ENCODE measurements around the gene TUBA1C. TPM values are rescaled to one million over a fixed set of nuclear protein-coding genes. Genes with fewer than 3 reads are reported as not detected.

The TUBA1C gene
- total and polyA plus RNA-seq, 10 of the 15 experiments (the other 5 are each of a cell fraction or from before 2014, with no cell fraction given): 285 to 1,003 (median 441) TPM

DNA sequence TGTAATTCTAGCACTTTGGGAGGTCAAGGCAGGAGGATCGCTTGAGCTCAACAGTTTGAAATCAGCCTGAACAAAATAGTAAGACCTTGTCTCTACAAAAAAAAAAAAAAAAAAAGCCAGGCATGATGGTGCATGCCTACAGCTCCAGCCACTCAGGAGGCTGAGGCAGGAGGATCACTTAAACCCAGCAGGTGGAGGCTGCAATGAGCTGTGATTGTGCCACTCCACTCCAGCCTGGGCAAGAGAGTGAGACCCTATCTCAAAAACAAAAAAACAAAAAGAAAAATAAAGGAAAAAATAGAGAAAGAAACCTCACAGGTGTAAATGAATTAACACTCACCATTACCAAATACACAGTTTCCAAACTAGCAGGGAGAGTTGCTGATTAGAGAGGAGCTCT lies 41.8 kb upstream of the TUBA1C start:
- Histone ChIP-seq H3K79me2 (ENCODE audit: control insufficient read depth, insufficient read depth, low read length) (no peaks in the 10 kb centered on the region), H4K20me1 (ENCODE audit: control insufficient read depth, insufficient read depth) (no peaks in the 10 kb centered on the region), H3K27ac (ENCODE audit: control insufficient read depth, insufficient read depth) (no peak overlapping the region), H3K9ac (ENCODE audit: control insufficient read depth, insufficient read depth, low read length) (no peak overlapping the region), H3K4me1 (ENCODE audit: control insufficient read depth, insufficient read depth, low read length) (no peaks in the 10 kb centered on the region), H2AFZ (ENCODE audit: control insufficient read depth, low read depth, low read length) (no peak overlapping the region), H3K4me2 (ENCODE audit: control insufficient read depth, insufficient read depth) (no peak overlapping the region), H3K27me3 (replicated peaks in 1 of 2; ENCODE audit: control insufficient read depth in 2 of 2, insufficient read depth in 2 of 2, low read length in 1 of 2) (no peaks in the 10 kb centered on the region), H3K9me3 (replicated peaks; ENCODE audit: control insufficient read depth, insufficient read depth, low read length) (no peaks in the 10 kb centered on the region), H3K36me3 (ENCODE audit: control insufficient read depth in 2 of 2, insufficient read depth in 2 of 2, low read length in 1 of 2) (no peaks in the 10 kb centered on the region), H3K4me3 (no peak overlapping the region)
- FAIRE-seq (no peak), ATAC-seq (no peak), DNase-seq (ENCODE audit: low read depth, low spot score) (no peak)
- BruUV-seq (replicated peaks): no TSS peak
- ChIA-PET CTCF (interaction anchor here (0.8 to 2.1 kb wide), 7 partner anchors 13 to 384 kb away, joined by 3 to 14 read pairs (median 5); no protein-coding TSS in a partner anchor), SMC1A (ENCODE audit: uncharacterized antibody, unreplicated experiment) (interaction anchor here (1.0 kb wide), 1 partner anchor 50 kb away, joined by 3 read pairs; no protein-coding TSS in a partner anchor), RAD21 (ENCODE audit: unreplicated experiment) (interaction anchor here (0.7 to 1.0 kb wide), 3 partner anchors 12 to 135 kb away, joined by 3 to 4 read pairs (median 3); no protein-coding TSS in a partner anchor), POLR2A (interaction anchor here (0.6 kb wide), 3 partner anchors 15 to 112 kb away, joined by 3 to 4 read pairs (median 3); partner anchors contain the start of gene LMBR1L)
- TF ChIP-seq ZNF384 (IDR thresholded peaks at IDR 0.05; ENCODE audit: borderline replicate concordance, low read depth, low read length) (no peak), DPF2 (IDR thresholded peaks at IDR 0.05) (no peak), NFYB (IDR thresholded peaks at IDR 0.05; ENCODE audit: insufficient read depth, low read depth, low read length) (no peak), SP1 (IDR thresholded peaks at IDR 0.05; ENCODE audit: low read depth, low read length) (no peak), MXI1 (IDR thresholded peaks at IDR 0.05; ENCODE audit: low read depth, low read length) (no peak), CBX5 (IDR thresholded peaks at IDR 0.05; ENCODE audit: low read depth) (no peak), POLR2A (IDR thresholded peaks at IDR 0.05; ENCODE audit: low read depth, low read length) (no peak), EZH2 (IDR thresholded peaks at IDR 0.05; ENCODE audit: borderline replicate concordance, control insufficient read depth, low read depth, low read length) (no peak)
- TF ChIP-seq, protein P1, sequence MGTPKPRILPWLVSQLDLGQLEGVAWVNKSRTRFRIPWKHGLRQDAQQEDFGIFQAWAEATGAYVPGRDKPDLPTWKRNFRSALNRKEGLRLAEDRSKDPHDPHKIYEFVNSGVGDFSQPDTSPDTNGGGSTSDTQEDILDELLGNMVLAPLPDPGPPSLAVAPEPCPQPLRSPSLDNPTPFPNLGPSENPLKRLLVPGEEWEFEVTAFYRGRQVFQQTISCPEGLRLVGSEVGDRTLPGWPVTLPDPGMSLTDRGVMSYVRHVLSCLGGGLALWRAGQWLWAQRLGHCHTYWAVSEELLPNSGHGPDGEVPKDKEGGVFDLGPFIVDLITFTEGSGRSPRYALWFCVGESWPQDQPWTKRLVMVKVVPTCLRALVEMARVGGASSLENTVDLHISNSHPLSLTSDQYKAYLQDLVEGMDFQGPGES (IDR thresholded peaks at IDR 0.05): no peak
- TF ChIP-seq, protein P2, sequence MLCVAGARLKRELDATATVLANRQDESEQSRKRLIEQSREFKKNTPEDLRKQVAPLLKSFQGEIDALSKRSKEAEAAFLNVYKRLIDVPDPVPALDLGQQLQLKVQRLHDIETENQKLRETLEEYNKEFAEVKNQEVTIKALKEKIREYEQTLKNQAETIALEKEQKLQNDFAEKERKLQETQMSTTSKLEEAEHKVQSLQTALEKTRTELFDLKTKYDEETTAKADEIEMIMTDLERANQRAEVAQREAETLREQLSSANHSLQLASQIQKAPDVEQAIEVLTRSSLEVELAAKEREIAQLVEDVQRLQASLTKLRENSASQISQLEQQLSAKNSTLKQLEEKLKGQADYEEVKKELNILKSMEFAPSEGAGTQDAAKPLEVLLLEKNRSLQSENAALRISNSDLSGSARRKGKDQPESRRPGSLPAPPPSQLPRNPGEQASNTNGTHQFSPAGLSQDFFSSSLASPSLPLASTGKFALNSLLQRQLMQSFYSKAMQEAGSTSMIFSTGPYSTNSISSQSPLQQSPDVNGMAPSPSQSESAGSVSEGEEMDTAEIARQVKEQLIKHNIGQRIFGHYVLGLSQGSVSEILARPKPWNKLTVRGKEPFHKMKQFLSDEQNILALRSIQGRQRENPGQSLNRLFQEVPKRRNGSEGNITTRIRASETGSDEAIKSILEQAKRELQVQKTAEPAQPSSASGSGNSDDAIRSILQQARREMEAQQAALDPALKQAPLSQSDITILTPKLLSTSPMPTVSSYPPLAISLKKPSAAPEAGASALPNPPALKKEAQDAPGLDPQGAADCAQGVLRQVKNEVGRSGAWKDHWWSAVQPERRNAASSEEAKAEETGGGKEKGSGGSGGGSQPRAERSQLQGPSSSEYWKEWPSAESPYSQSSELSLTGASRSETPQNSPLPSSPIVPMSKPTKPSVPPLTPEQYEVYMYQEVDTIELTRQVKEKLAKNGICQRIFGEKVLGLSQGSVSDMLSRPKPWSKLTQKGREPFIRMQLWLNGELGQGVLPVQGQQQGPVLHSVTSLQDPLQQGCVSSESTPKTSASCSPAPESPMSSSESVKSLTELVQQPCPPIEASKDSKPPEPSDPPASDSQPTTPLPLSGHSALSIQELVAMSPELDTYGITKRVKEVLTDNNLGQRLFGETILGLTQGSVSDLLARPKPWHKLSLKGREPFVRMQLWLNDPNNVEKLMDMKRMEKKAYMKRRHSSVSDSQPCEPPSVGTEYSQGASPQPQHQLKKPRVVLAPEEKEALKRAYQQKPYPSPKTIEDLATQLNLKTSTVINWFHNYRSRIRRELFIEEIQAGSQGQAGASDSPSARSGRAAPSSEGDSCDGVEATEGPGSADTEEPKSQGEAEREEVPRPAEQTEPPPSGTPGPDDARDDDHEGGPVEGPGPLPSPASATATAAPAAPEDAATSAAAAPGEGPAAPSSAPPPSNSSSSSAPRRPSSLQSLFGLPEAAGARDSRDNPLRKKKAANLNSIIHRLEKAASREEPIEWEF (IDR thresholded peaks at IDR 0.05; ENCODE audit: insufficient replicate concordance, low read depth, low read length): no peak
- WGBS (ENCODE audit: insufficient coverage, insufficient replicate concordance, low lambda C conversion rate, missing lambda C conversion rate): 100% methylated on average over 1 of the region's 1 CpG
- in situ Hi-C loops (cut with MboI): no loop called here
- intact Hi-C loops (cut with micrococcal nuclease; ENCODE audit: unreplicated experiment): no loop called here

Data from GM12878 (cell line).